Peyer's patch (tissue), 4 donors: ENCODE results near the gene NLGN2. TPM values are rescaled to one million over a fixed set of nuclear protein-coding genes. Genes with fewer than 3 reads are reported as not detected.

Experiments
- DNase-seq, 3 donors: peaks; one replicate each; pipeline ENCODE4 v3.0.0-alpha.2; 2017 to 2019
- H3K27ac ChIP-seq, 4 donors: fragments of 200-600 bp; sonication (generic); one replicate each; pipeline ENCODE4 v1.5.1; 2016 to 2019
- H3K27me3 ChIP-seq, 2 donors: fragments of 200-600 bp; sonication (generic); one replicate each; pipeline ENCODE4 v1.5.1; 2019
- H3K36me3 ChIP-seq, 3 donors: fragments of 200-600 bp; sonication (generic); one replicate each; pipeline ENCODE4 v1.5.1; 2016 to 2019
- H3K4me1 ChIP-seq, 4 donors: fragments of 200-600 bp; sonication (generic); one replicate each; pipeline ENCODE4 v1.5.1; 2016 to 2019
- H3K4me3 ChIP-seq, 4 donors: fragments of 200-600 bp; sonication (generic); 1 replicate in 3 of 4; 2 replicates in 1 of 4; pipeline ENCODE4 v1.5.1; 2016 to 2019; ENCODE audit warnings: mild to moderate bottlenecking in 1 of 4
- H3K9me3 ChIP-seq, 4 donors: fragments of 200-600 bp; sonication (generic); one replicate each; pipeline ENCODE4 v1.5.1; 2016 to 2019; ENCODE audit warnings: mild to moderate bottlenecking in 1 of 4
- POLR2A ChIP-seq, 2 donors: fragments of 450-650 bp; IDR thresholded peaks; one replicate each; pipeline ENCODE4 v1.5.1; 2017; ENCODE audit warnings: antibody characterized with exemption in 2 of 2, mild to moderate bottlenecking in 2 of 2, moderate library complexity in 2 of 2
- total RNA-seq, 4 donors: library from RNA; depleted of rRNA; stranded (reverse); fragments of >200 nt; gene quantifications; one replicate each; pipeline ENCODE4 v1.1.0, GENCODE V29; 2016
- TF ChIP-seq, protein P1 (sequence below), 6 experiments: fragments of 450-650 bp in 4 of 6; fragments of 200-600 bp in 2 of 6; sonication (generic) in 1 of 6; IDR thresholded peaks; one replicate each; pipeline ENCODE4 v1.5.1; 2017 to 2019; ENCODE audit warnings: antibody characterized with exemption in 6 of 6, mild to moderate bottlenecking in 3 of 6, moderate library complexity in 1 of 6

Gene NLGN2
- total RNA-seq, 4 donors from 2014 or later: 0.88 to 9.9 (median 5.8) TPM

DNA sequence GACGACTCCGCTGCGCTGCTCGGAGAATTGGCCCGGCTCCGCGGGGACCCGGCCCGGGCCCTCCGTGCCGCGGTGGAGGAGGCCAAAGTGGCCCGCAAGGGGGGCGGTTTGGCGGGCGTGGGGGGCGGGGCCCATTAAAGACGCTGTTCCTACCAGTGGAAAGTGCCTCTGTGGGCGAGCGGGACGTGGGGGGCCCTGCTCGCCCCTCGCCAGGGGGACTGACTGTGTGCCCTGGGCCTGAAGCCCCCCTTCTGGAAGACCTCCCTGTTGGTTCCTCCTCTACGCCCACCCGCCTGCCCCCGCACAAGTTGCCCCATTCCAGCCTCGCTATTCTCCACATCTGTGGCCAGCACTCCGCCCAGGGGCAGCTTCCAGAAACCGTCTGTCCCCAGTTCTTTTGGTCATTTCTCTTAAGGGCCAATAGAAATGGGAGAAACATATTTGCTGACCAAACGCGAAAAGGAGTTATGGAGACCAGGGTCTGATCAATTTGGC is 29.8 kb downstream of the NLGN2 start:
- TF ChIP-seq, protein P1, sequence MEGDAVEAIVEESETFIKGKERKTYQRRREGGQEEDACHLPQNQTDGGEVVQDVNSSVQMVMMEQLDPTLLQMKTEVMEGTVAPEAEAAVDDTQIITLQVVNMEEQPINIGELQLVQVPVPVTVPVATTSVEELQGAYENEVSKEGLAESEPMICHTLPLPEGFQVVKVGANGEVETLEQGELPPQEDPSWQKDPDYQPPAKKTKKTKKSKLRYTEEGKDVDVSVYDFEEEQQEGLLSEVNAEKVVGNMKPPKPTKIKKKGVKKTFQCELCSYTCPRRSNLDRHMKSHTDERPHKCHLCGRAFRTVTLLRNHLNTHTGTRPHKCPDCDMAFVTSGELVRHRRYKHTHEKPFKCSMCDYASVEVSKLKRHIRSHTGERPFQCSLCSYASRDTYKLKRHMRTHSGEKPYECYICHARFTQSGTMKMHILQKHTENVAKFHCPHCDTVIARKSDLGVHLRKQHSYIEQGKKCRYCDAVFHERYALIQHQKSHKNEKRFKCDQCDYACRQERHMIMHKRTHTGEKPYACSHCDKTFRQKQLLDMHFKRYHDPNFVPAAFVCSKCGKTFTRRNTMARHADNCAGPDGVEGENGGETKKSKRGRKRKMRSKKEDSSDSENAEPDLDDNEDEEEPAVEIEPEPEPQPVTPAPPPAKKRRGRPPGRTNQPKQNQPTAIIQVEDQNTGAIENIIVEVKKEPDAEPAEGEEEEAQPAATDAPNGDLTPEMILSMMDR (IDR thresholded peaks at IDR 0.05): no peak
- TF ChIP-seq POLR2A (IDR thresholded peaks at IDR 0.05): no peak
- peaks cover 8 to 48% (median 30%) of the 10 kb centered on the region in 4 donors for H3K4me1 ChIP-seq
- peak overlapping the region in 3 of 4 donors; percentile 49 to 76 (median 67) for H3K4me3 ChIP-seq
- peaks cover 0 to 19% of the 10 kb centered on the region in 2 donors for H3K27me3 ChIP-seq
- H3K9me3 ChIP-seq: no peaks in the 10 kb centered on the region
- peak overlapping the region in 3 of 4 donors; percentile 78 to 88 (median 80) for H3K27ac ChIP-seq
- DNase-seq: no peak
- H3K36me3 ChIP-seq: no peaks in the 10 kb centered on the region

- DNase-seq: peak; percentile 53 to 73 (median 68)
- peaks cover 0 to 19% of the 10 kb centered on the region in 2 donors for H3K27me3 ChIP-seq
- peaks cover 8 to 48% (median 30%) of the 10 kb centered on the region in 4 donors for H3K4me1 ChIP-seq
- TF ChIP-seq, protein P1 (IDR thresholded peaks at IDR 0.05): no peak
- TF ChIP-seq POLR2A (IDR thresholded peaks at IDR 0.05): no peak
- peak overlapping the region in 3 of 4 donors; percentile 36 to 76 (median 67) for H3K4me3 ChIP-seq
- H3K9me3 ChIP-seq: no peaks in the 10 kb centered on the region
- H3K36me3 ChIP-seq: no peaks in the 10 kb centered on the region
- peak overlapping the region in 1 of 4 donors; percentile 78 for H3K27ac ChIP-seq
These were observed 30.4 kb downstream of the NLGN2 start for GRCh38 chr17:7437950-7438614.

GRCh38 chr17:7438656-7439460 is 31.2 kb downstream of the NLGN2 start:
- TF ChIP-seq POLR2A (IDR thresholded peaks at IDR 0.05): no peak
- TF ChIP-seq, protein P1 (IDR thresholded peaks at IDR 0.05): no peak
- Histone ChIP-seq H3K27me3 (peaks cover 0 to 19% of the 10 kb centered on the region in 2 donors), H3K27ac (peak overlapping the region in 1 of 4 donors; percentile 42), H3K4me3 (peak overlapping the region in 1 of 4 donors; percentile 67), H3K4me1 (peaks cover 8 to 48% (median 30%) of the 10 kb centered on the region in 4 donors), H3K9me3 (no peaks in the 10 kb centered on the region), H3K36me3 (no peaks in the 10 kb centered on the region)
- DNase-seq: no peak

DNA sequence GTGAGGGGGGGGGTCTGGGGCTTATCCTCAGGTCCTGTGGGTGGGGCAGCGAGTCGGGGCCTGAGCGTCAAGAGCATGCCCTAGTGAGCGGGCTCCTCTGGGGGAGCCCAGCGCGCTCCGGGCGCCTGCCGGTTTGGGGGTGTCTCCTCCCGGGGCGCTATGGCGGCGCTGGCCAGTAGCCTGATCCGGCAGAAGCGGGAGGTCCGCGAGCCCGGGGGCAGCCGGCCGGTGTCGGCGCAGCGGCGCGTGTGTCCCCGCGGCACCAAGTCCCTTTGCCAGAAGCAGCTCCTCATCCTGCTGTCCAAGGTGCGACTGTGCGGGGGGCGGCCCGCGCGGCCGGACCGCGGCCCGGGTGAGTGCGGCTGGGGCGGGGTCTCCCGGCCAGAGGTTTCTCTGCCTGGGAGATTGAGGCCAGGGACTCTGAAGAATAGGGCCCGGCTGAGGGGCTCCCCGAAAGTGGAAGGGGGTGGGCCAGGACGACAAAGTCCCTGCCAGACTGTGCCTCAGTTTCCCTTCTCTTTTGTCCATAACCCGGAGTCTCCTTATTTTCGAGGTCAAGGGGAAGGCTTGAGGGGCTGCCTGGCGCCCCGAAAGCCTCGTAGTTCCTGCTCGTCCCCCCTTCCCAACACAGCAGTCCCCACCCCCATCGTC is 31.9 kb downstream of the NLGN2 start, which contains the start of gene FGF11:
Gene FGF11 (plus strand): TSS at position 51 of the 651 bp plus-strand sequence. CDS start 109 bp downstream, at position 160.
- H3K27me3 ChIP-seq: peaks cover 0 to 19% of the 10 kb centered on the region in 2 donors
- TF ChIP-seq, protein P1 (IDR thresholded peaks at IDR 0.05): no peak
- no peak for TF ChIP-seq POLR2A (IDR thresholded peaks at IDR 0.05)
- peak within 1 kb of the TSS; percentile 3 to 76 (median 55) for H3K4me3 ChIP-seq
- H3K4me1 ChIP-seq: peaks cover 8 to 48% (median 30%) of the 10 kb centered on the region in 4 donors
- no peaks in the 10 kb centered on the region for H3K9me3 ChIP-seq
- no peaks in the 10 kb centered on the region for H3K36me3 ChIP-seq
- no peak for DNase-seq
- H3K27ac ChIP-seq: peak within 1 kb of the TSS in 1 of 4 donors; percentile 78
